RWPE2 (cell line): ENCODE measurements around the gene FSTL5.

ENCODE experiments used
- ATAC-seq: fragments of 200-7000 bp; cut with Tn5 transposase; 3 replicates; pipeline ENCODE4 v1.9.1; 2021; ENCODE audit warnings: low read depth
- DNase-seq: peaks from one replicate; pipeline ENCODE4 v3.0.0-alpha.2; 2020; ENCODE audit warnings: low spot score
- H3K27ac ChIP-seq: fragments of 450-650 bp; 2 replicates; pipeline ENCODE4 v1.5.1; 2017; ENCODE audit warnings: mild to moderate bottlenecking; ENCODE audit not compliant: poor library complexity, severe bottlenecking
- H3K27me3 ChIP-seq: fragments of 250-450 bp; sonication (Bioruptor Pico); 2 replicates; pipeline ENCODE4 v1.5.1; 2021; ENCODE audit warnings: mild to moderate bottlenecking, moderate library complexity; ENCODE audit not compliant: insufficient read depth, poor library complexity, severe bottlenecking
- H3K36me3 ChIP-seq: fragments of 250-450 bp; sonication (Bioruptor Pico); 2 replicates; pipeline ENCODE4 v1.5.1; 2020; ENCODE audit warnings: low read depth, mild to moderate bottlenecking, moderate library complexity
- H3K4me1 ChIP-seq: fragments of 250-450 bp; sonication (Bioruptor Pico); 2 replicates; pipeline ENCODE4 v1.5.1; 2021; ENCODE audit warnings: mild to moderate bottlenecking, moderate library complexity; ENCODE audit not compliant: insufficient read depth, poor library complexity, severe bottlenecking
- H3K4me3 ChIP-seq: fragments of 250-450 bp; sonication (Bioruptor Pico); 2 replicates; pipeline ENCODE4 v1.5.1; 2021; ENCODE audit warnings: mild to moderate bottlenecking, moderate library complexity; ENCODE audit not compliant: severe bottlenecking
- H3K9me3 ChIP-seq: fragments of 250-450 bp; sonication (Bioruptor Pico); 2 replicates; pipeline ENCODE4 v1.5.1; 2021; ENCODE audit warnings: mild to moderate bottlenecking, moderate library complexity; ENCODE audit not compliant: severe bottlenecking
- CTCF ChIP-seq: fragments of 450-650 bp; IDR thresholded peaks from one replicate; pipeline ENCODE4 v1.5.1; 2017; ENCODE audit warnings: mild to moderate bottlenecking, moderate library complexity; ENCODE audit not compliant: poor library complexity, severe bottlenecking

Gene FSTL5

GRCh38 chr4:161438096-161438495 is 725.7 kb downstream of the FSTL5 start:
- DNase-seq = no peak
- Histone ChIP-seq H3K27ac (no peak overlapping the region), H3K9me3 (no peaks in the 10 kb centered on the region), H3K27me3 (no peaks in the 10 kb centered on the region), H3K4me1 (no peaks in the 10 kb centered on the region), H3K4me3 (no peak overlapping the region), H3K36me3 (no peaks in the 10 kb centered on the region)
- TF ChIP-seq CTCF = no peak
- no peak for ATAC-seq

- H3K36me3 ChIP-seq = no peaks in the 10 kb centered on the region
- H3K4me1 ChIP-seq = no peaks in the 10 kb centered on the region
- ATAC-seq (no peak), DNase-seq (no peak)
- H3K9me3 ChIP-seq = no peaks in the 10 kb centered on the region
- no peak overlapping the region for H3K4me3 ChIP-seq
- H3K27me3 ChIP-seq = no peaks in the 10 kb centered on the region
- TF ChIP-seq CTCF = no peak
- no peak overlapping the region for H3K27ac ChIP-seq
These were observed 735.4 kb downstream of the FSTL5 start for GRCh38 chr4:161428180-161428965.

GRCh38 chr4:161419822-161420221 is 744.0 kb downstream of the FSTL5 start:
- Histone ChIP-seq H3K4me1 (no peaks in the 10 kb centered on the region), H3K4me3 (no peak overlapping the region), H3K36me3 (no peaks in the 10 kb centered on the region), H3K27ac (no peak overlapping the region), H3K27me3 (no peaks in the 10 kb centered on the region), H3K9me3 (no peaks in the 10 kb centered on the region)
- peak; percentile 33 for TF ChIP-seq CTCF
- peak; percentile 27; the same call in 1 of the 3 replicates for ATAC-seq
- DNase-seq = no peak

GRCh38 chr4:161411901-161412300 is 751.9 kb downstream of the FSTL5 start:
- Histone ChIP-seq H3K27ac (no peak overlapping the region), H3K27me3 (no peaks in the 10 kb centered on the region), H3K4me1 (no peaks in the 10 kb centered on the region), H3K4me3 (no peak overlapping the region), H3K36me3 (no peaks in the 10 kb centered on the region), H3K9me3 (no peaks in the 10 kb centered on the region)
- DNase-seq (no peak), ATAC-seq (no peak)
- no peak for TF ChIP-seq CTCF

- DNase-seq = no peak
- H3K4me3 ChIP-seq = no peak overlapping the region
- no peak overlapping the region for H3K27ac ChIP-seq
- no peaks in the 10 kb centered on the region for H3K9me3 ChIP-seq
- no peaks in the 10 kb centered on the region for H3K4me1 ChIP-seq
- H3K36me3 ChIP-seq = no peaks in the 10 kb centered on the region
- TF ChIP-seq CTCF = no peak
- H3K27me3 ChIP-seq = no peaks in the 10 kb centered on the region
- ATAC-seq = no peak
These were observed 759.3 kb downstream of the FSTL5 start for GRCh38 chr4:161404346-161405110.
